ENCODE data around the gene DEDD. TPM values are rescaled to one million over a fixed set of nuclear protein-coding genes. Genes with fewer than 3 reads are reported as not detected.

DEDD gene
- total and polyA plus RNA-seq, 2 experiments from 2014 or later, result 22.8 to 35.3 TPM

- TF ChIP-seq CREB1 (CRISPR knock-in tag; IDR thresholded peaks at IDR 0.05; ENCODE audit: low read depth) (peak; percentile 76), POLR2AphosphoS5 (IDR thresholded peaks at IDR 0.05; ENCODE audit: low read depth) (no peak; the same call in 1 of the 2 replicates), EZH2phosphoT487 (IDR thresholded peaks at IDR 0.05; ENCODE audit: unreplicated experiment) (no peak), ZNF114 (CRISPR knock-in tag; IDR thresholded peaks at IDR 0.05) (no peak), JUNB (IDR thresholded peaks at IDR 0.05; ENCODE audit: unreplicated experiment) (no peak), STAT1 (IDR thresholded peaks at IDR 0.05; ENCODE audit: unreplicated experiment) (no peak), ZNF331 (CRISPR knock-in tag; IDR thresholded peaks at IDR 0.05; ENCODE audit: low read depth) (no peak), NANOG (IDR thresholded peaks at IDR 0.05; ENCODE audit: borderline replicate concordance) (no peak), EZH2 (IDR thresholded peaks at IDR 0.05; ENCODE audit: low read depth, unreplicated experiment) (no peak)
- TF ChIP-seq, protein P1, sequence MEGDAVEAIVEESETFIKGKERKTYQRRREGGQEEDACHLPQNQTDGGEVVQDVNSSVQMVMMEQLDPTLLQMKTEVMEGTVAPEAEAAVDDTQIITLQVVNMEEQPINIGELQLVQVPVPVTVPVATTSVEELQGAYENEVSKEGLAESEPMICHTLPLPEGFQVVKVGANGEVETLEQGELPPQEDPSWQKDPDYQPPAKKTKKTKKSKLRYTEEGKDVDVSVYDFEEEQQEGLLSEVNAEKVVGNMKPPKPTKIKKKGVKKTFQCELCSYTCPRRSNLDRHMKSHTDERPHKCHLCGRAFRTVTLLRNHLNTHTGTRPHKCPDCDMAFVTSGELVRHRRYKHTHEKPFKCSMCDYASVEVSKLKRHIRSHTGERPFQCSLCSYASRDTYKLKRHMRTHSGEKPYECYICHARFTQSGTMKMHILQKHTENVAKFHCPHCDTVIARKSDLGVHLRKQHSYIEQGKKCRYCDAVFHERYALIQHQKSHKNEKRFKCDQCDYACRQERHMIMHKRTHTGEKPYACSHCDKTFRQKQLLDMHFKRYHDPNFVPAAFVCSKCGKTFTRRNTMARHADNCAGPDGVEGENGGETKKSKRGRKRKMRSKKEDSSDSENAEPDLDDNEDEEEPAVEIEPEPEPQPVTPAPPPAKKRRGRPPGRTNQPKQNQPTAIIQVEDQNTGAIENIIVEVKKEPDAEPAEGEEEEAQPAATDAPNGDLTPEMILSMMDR (conservative IDR thresholded peaks at IDR 0.05; ENCODE audit: low read depth in 2 of 2), result peak; percentile 44 to 45; a peak in 3 of 4 replicates
- TF ChIP-seq, protein P2, sequence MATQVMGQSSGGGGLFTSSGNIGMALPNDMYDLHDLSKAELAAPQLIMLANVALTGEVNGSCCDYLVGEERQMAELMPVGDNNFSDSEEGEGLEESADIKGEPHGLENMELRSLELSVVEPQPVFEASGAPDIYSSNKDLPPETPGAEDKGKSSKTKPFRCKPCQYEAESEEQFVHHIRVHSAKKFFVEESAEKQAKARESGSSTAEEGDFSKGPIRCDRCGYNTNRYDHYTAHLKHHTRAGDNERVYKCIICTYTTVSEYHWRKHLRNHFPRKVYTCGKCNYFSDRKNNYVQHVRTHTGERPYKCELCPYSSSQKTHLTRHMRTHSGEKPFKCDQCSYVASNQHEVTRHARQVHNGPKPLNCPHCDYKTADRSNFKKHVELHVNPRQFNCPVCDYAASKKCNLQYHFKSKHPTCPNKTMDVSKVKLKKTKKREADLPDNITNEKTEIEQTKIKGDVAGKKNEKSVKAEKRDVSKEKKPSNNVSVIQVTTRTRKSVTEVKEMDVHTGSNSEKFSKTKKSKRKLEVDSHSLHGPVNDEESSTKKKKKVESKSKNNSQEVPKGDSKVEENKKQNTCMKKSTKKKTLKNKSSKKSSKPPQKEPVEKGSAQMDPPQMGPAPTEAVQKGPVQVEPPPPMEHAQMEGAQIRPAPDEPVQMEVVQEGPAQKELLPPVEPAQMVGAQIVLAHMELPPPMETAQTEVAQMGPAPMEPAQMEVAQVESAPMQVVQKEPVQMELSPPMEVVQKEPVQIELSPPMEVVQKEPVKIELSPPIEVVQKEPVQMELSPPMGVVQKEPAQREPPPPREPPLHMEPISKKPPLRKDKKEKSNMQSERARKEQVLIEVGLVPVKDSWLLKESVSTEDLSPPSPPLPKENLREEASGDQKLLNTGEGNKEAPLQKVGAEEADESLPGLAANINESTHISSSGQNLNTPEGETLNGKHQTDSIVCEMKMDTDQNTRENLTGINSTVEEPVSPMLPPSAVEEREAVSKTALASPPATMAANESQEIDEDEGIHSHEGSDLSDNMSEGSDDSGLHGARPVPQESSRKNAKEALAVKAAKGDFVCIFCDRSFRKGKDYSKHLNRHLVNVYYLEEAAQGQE (IDR thresholded peaks at IDR 0.05; ENCODE audit: unreplicated experiment), result no peak
- TF ChIP-seq, protein P3, sequence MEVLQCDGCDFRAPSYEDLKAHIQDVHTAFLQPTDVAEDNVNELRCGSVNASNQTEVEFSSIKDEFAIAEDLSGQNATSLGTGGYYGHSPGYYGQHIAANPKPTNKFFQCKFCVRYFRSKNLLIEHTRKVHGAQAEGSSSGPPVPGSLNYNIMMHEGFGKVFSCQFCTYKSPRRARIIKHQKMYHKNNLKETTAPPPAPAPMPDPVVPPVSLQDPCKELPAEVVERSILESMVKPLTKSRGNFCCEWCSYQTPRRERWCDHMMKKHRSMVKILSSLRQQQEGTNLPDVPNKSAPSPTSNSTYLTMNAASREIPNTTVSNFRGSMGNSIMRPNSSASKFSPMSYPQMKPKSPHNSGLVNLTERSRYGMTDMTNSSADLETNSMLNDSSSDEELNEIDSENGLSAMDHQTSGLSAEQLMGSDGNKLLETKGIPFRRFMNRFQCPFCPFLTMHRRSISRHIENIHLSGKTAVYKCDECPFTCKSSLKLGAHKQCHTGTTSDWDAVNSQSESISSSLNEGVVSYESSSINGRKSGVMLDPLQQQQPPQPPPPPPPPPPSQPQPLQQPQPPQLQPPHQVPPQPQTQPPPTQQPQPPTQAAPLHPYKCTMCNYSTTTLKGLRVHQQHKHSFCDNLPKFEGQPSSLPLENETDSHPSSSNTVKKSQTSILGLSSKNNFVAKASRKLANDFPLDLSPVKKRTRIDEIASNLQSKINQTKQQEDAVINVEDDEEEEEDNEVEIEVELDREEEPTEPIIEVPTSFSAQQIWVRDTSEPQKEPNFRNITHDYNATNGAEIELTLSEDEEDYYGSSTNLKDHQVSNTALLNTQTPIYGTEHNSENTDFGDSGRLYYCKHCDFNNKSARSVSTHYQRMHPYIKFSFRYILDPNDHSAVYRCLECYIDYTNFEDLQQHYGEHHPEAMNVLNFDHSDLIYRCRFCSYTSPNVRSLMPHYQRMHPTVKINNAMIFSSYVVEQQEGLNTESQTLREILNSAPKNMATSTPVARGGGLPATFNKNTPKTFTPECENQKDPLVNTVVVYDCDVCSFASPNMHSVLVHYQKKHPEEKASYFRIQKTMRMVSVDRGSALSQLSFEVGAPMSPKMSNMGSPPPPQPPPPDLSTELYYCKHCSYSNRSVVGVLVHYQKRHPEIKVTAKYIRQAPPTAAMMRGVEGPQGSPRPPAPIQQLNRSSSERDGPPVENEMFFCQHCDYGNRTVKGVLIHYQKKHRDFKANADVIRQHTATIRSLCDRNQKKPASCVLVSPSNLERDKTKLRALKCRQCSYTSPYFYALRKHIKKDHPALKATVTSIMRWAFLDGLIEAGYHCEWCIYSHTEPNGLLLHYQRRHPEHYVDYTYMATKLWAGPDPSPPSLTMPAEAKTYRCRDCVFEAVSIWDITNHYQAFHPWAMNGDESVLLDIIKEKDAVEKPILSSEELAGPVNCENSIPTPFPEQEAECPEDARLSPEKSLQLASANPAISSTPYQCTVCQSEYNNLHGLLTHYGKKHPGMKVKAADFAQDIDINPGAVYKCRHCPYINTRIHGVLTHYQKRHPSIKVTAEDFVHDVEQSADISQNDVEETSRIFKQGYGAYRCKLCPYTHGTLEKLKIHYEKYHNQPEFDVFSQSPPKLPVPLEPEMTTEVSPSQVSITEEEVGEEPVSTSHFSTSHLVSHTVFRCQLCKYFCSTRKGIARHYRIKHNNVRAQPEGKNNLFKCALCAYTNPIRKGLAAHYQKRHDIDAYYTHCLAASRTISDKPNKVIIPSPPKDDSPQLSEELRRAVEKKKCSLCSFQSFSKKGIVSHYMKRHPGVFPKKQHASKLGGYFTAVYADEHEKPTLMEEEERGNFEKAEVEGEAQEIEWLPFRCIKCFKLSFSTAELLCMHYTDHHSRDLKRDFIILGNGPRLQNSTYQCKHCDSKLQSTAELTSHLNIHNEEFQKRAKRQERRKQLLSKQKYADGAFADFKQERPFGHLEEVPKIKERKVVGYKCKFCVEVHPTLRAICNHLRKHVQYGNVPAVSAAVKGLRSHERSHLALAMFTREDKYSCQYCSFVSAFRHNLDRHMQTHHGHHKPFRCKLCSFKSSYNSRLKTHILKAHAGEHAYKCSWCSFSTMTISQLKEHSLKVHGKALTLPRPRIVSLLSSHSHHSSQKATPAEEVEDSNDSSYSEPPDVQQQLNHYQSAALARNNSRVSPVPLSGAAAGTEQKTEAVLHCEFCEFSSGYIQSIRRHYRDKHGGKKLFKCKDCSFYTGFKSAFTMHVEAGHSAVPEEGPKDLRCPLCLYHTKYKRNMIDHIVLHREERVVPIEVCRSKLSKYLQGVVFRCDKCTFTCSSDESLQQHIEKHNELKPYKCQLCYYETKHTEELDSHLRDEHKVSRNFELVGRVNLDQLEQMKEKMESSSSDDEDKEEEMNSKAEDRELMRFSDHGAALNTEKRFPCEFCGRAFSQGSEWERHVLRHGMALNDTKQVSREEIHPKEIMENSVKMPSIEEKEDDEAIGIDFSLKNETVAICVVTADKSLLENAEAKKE (CRISPR knock-in tag; IDR thresholded peaks at IDR 0.05), result no peak
- TF ChIP-seq, protein P4, sequence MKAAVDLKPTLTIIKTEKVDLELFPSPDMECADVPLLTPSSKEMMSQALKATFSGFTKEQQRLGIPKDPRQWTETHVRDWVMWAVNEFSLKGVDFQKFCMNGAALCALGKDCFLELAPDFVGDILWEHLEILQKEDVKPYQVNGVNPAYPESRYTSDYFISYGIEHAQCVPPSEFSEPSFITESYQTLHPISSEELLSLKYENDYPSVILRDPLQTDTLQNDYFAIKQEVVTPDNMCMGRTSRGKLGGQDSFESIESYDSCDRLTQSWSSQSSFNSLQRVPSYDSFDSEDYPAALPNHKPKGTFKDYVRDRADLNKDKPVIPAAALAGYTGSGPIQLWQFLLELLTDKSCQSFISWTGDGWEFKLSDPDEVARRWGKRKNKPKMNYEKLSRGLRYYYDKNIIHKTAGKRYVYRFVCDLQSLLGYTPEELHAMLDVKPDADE (IDR thresholded peaks at IDR 0.05), result no peak
- peak overlapping the region; percentile 96 for H3K4me3 Mint-ChIP-seq
- peaks cover 50% of the 10 kb centered on the region for H3K36me3 Mint-ChIP-seq (ENCODE audit: low read depth)
- Histone ChIP-seq H3K9me2 (ENCODE audit: insufficient read depth) (no peaks in the 10 kb centered on the region), H3K79me2 (replicated peaks; ENCODE audit: insufficient read depth) (peaks cover 39% of the 10 kb centered on the region), H3K27ac (ENCODE audit: low read depth) (peak overlapping the region; percentile 98; the same call in 1 of the 2 replicates), H2AFZ (no peak overlapping the region), H3K4me1 (ENCODE audit: insufficient read depth) (peaks cover 21% of the 10 kb centered on the region), H3K27me3 (ENCODE audit: insufficient read depth) (no peaks in the 10 kb centered on the region), H3F3A (replicated peaks; ENCODE audit: low read depth) (peaks cover 41% of the 10 kb centered on the region), H4K20me1 (replicated peaks; ENCODE audit: insufficient read depth) (peaks cover 33% of the 10 kb centered on the region), H3K4me3 (peak overlapping the region; percentile 98), H3K36me3 (ENCODE audit: insufficient read depth) (peaks cover 30% of the 10 kb centered on the region), H3K4me2 (peak overlapping the region; percentile 88)
- peak overlapping the region; percentile 96; the same call in 1 of the 2 replicates for H3K27ac Mint-ChIP-seq
- peaks cover 22% of the 10 kb centered on the region for H3K4me1 Mint-ChIP-seq
- no peaks in the 10 kb centered on the region for H3K9me3 Mint-ChIP-seq
- H3K27me3 Mint-ChIP-seq (ENCODE audit: insufficient read depth, low read depth, poor library complexity), result peaks cover 25% of the 10 kb centered on the region
- DNase-seq (ENCODE audit: low spot score) (peak; percentile 90), ATAC-seq (peak; percentile 63)
Observed at GRCh38 chr1:161119092-161119903, 13.2 kb downstream of the DEDD start.
